ENCODE measurements around the gene WDR90. TPM values are rescaled to one million over a fixed set of nuclear protein-coding genes. Genes with fewer than 3 reads are reported as not detected.

Gene WDR90
- total RNA-seq, 1 experiment from 2014 or later: 147 TPM

DNA sequence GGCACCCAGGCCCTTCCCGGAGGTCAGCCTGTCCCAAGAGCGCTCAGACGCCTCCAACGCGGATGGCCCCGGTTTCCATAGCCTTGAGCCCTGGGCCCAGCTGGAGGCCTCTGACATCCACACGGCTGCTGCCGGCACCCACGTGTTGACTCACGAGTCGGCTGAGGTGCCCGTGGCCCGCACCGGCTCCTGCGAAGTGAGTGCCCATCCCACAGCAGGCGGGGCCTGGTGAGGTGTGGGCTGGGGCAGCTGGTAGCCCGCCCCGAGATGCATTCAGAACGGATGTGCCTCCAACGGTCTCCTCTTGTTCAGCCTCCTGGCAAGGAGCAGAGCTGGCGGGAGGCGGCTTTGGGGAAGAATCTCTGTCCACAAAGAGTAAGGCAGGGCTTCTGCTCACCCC lies 2.7 kb downstream of the WDR90 start:
- no peak for DNase-seq (ENCODE audit: low spot score)
- BruUV-seq (replicated peaks): no TSS peak
- Histone ChIP-seq H3K9me3 (ENCODE audit: low read depth, low read length, poor library complexity, severe bottlenecking) (no peaks in the 10 kb centered on the region), H3K36me3 (ENCODE audit: insufficient read depth, low read length, poor library complexity, severe bottlenecking) (peaks cover 3% of the 10 kb centered on the region), H3K27ac (ENCODE audit: low read depth, low read length, poor library complexity, severe bottlenecking) (no peak overlapping the region), H3K4me3 (ENCODE audit: low read depth, low read length, poor library complexity, severe bottlenecking) (no peak overlapping the region), H3K27me3 (replicated peaks; ENCODE audit: insufficient read depth, low read depth, low read length, poor library complexity) (no peaks in the 10 kb centered on the region), H3K4me1 (ENCODE audit: insufficient read depth, low read length, poor library complexity, severe bottlenecking) (no peaks in the 10 kb centered on the region)
- ChIA-PET CTCF (no interaction called here), POLR2A (ENCODE audit: low non-redundant PET) (no interaction called here)
- intact Hi-C loops (cut with micrococcal nuclease; ENCODE audit: unreplicated experiment): no loop called here
- no peak for TF ChIP-seq EZH2 (IDR thresholded peaks at IDR 0.05; ENCODE audit: borderline replicate concordance, low read depth, low read length, poor library complexity, severe bottlenecking)
- TF ChIP-seq, protein P1, sequence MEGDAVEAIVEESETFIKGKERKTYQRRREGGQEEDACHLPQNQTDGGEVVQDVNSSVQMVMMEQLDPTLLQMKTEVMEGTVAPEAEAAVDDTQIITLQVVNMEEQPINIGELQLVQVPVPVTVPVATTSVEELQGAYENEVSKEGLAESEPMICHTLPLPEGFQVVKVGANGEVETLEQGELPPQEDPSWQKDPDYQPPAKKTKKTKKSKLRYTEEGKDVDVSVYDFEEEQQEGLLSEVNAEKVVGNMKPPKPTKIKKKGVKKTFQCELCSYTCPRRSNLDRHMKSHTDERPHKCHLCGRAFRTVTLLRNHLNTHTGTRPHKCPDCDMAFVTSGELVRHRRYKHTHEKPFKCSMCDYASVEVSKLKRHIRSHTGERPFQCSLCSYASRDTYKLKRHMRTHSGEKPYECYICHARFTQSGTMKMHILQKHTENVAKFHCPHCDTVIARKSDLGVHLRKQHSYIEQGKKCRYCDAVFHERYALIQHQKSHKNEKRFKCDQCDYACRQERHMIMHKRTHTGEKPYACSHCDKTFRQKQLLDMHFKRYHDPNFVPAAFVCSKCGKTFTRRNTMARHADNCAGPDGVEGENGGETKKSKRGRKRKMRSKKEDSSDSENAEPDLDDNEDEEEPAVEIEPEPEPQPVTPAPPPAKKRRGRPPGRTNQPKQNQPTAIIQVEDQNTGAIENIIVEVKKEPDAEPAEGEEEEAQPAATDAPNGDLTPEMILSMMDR (conservative IDR thresholded peaks at IDR 0.05; ENCODE audit: low read depth, low read length): no peak

DNA sequence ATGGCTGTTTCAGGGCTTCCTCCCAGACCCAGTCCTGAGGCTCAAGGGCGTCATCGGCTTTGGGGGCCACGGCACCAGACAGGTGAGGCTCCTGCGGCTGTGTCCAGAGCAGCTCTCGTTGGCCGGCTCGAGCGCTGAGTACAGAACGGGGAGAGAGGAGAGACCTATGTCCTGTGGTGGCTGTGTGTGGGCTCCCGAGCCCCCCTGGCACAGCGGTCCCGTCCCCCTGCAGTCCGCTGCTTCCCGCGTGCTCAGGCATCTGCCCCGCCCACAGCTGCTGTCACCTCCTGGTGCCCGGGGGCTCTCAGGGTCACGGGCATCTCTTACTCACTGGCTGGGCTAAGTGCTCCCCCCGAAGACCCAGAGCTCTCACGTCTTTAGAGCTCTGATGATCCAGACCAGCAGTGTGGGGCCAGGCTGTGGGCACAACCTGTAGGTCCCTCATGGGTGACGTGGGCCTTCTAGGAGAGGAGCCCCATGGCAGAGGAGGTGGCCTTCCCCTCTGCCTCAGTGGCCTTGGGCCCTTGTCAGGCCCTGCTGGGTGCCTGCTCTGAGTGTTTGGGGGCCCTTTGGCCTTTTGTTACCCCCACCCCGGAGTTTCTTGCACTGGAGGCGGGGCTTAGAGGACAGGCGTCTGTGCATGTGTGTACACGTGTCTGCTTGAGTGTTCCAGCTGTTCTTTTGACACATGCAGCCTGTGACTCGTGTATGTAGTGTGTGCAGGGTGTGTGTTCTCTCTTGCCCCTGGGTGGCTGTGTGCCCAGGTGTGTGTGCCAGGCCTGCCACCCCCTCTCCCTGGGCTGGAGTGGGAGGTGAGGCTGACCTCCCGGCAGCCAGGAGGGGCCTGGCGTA lies 3.5 kb downstream of the WDR90 start:
- no peak overlapping the region for H3K27ac ChIP-seq (ENCODE audit: low read depth, low read length, poor library complexity, severe bottlenecking)
- no TSS peak for BruUV-seq (replicated peaks)
- H3K4me1 ChIP-seq (ENCODE audit: insufficient read depth, low read length, poor library complexity, severe bottlenecking): no peaks in the 10 kb centered on the region
- H3K36me3 ChIP-seq (ENCODE audit: insufficient read depth, low read length, poor library complexity, severe bottlenecking): peaks cover 4% of the 10 kb centered on the region
- no peaks in the 10 kb centered on the region for H3K27me3 ChIP-seq (replicated peaks; ENCODE audit: insufficient read depth, low read depth, low read length, poor library complexity)
- H3K4me3 ChIP-seq (ENCODE audit: low read depth, low read length, poor library complexity, severe bottlenecking): no peak overlapping the region
- H3K9me3 ChIP-seq (ENCODE audit: low read depth, low read length, poor library complexity, severe bottlenecking): no peaks in the 10 kb centered on the region
- no peak for DNase-seq (ENCODE audit: low spot score)
- TF ChIP-seq, protein P1 (conservative IDR thresholded peaks at IDR 0.05; ENCODE audit: low read depth, low read length): no peak
- no peak for TF ChIP-seq EZH2 (IDR thresholded peaks at IDR 0.05; ENCODE audit: borderline replicate concordance, low read depth, low read length, poor library complexity, severe bottlenecking)
- ChIA-PET POLR2A (ENCODE audit: low non-redundant PET) (no interaction called here), CTCF (no interaction called here)
- intact Hi-C loops (cut with micrococcal nuclease; ENCODE audit: unreplicated experiment): no loop called here

GRCh38 chr16:654034-654433 lies 4.9 kb downstream of the WDR90 start:
- peaks cover 4% of the 10 kb centered on the region for H3K36me3 ChIP-seq (ENCODE audit: insufficient read depth, low read length, poor library complexity, severe bottlenecking)
- ChIA-PET CTCF (interaction anchor here (0.6 kb wide), 1 partner anchor 565 kb away, joined by 7 read pairs; no protein-coding TSS in a partner anchor), POLR2A (ENCODE audit: low non-redundant PET) (no interaction called here)
- TF ChIP-seq EZH2 (IDR thresholded peaks at IDR 0.05; ENCODE audit: borderline replicate concordance, low read depth, low read length, poor library complexity, severe bottlenecking): no peak
- TF ChIP-seq, protein P1 (conservative IDR thresholded peaks at IDR 0.05; ENCODE audit: low read depth, low read length): no peak
- BruUV-seq (replicated peaks): no TSS peak
- intact Hi-C loops (cut with micrococcal nuclease; ENCODE audit: unreplicated experiment): no loop called here
- H3K27ac ChIP-seq (ENCODE audit: low read depth, low read length, poor library complexity, severe bottlenecking): no peak overlapping the region
- H3K27me3 ChIP-seq (replicated peaks; ENCODE audit: insufficient read depth, low read depth, low read length, poor library complexity): no peaks in the 10 kb centered on the region
- no peaks in the 10 kb centered on the region for H3K9me3 ChIP-seq (ENCODE audit: low read depth, low read length, poor library complexity, severe bottlenecking)
- no peak for DNase-seq (ENCODE audit: low spot score)
- H3K4me3 ChIP-seq (ENCODE audit: low read depth, low read length, poor library complexity, severe bottlenecking): no peak overlapping the region
- no peaks in the 10 kb centered on the region for H3K4me1 ChIP-seq (ENCODE audit: insufficient read depth, low read length, poor library complexity, severe bottlenecking)
